ENCODE measurements around the gene RAI14.

Gene RAI14

GRCh38 chr5:34831303-34831702 lies 175.2 kb downstream of the RAI14 start:
- DNase-seq = no peak

- DNase-seq = no peak
These were observed 176.4 kb downstream of the RAI14 start for GRCh38 chr5:34832568-34832967.

GRCh38 chr5:34833090-34833489 lies 177.0 kb downstream of the RAI14 start:
- DNase-seq = no peak

- no peak for DNase-seq
These were observed 178.1 kb downstream of the RAI14 start for GRCh38 chr5:34833976-34834793.

GRCh38 chr5:34834794-34835089 lies 178.6 kb downstream of the RAI14 start:
- no peak for DNase-seq

GRCh38 chr5:34835664-34836063 lies 179.5 kb downstream of the RAI14 start:
- DNase-seq = no peak

- peak; percentile 90 for DNase-seq
These were observed 182.9 kb downstream of the RAI14 start, which contains the start of gene TTC23L for GRCh38 chr5:34838785-34839714. TTC23L (plus strand) TSS chr5:34839164; CDS start chr5:34840672, 1,508 bp downstream.

- no peak for DNase-seq
These were observed 185.7 kb downstream of the RAI14 start for GRCh38 chr5:34841816-34842215.

- DNase-seq = no peak
These were observed 186.4 kb downstream of the RAI14 start for GRCh38 chr5:34842554-34842953.

- no peak for DNase-seq
These were observed 187.4 kb downstream of the RAI14 start for GRCh38 chr5:34843497-34843896.

GRCh38 chr5:34844106-34844505 lies 188.0 kb downstream of the RAI14 start:
- no peak for DNase-seq

GRCh38 chr5:34844999-34845398 lies 188.9 kb downstream of the RAI14 start:
- no peak for DNase-seq

- no peak for DNase-seq
These were observed 190.9 kb downstream of the RAI14 start for GRCh38 chr5:34847056-34847455.

GRCh38 chr5:34847552-34847951 lies 191.4 kb downstream of the RAI14 start:
- DNase-seq = no peak

- DNase-seq = no peak
These were observed 192.1 kb downstream of the RAI14 start for GRCh38 chr5:34848230-34848629.

GRCh38 chr5:34849253-34849652 lies 193.1 kb downstream of the RAI14 start:
- DNase-seq = no peak

- no peak for DNase-seq
These were observed 198.5 kb downstream of the RAI14 start for GRCh38 chr5:34854459-34855174.

GRCh38 chr5:34857161-34857560 lies 201.0 kb downstream of the RAI14 start:
- DNase-seq = no peak

GRCh38 chr5:34857894-34858293 lies 201.8 kb downstream of the RAI14 start:
- no peak for DNase-seq

GRCh38 chr5:34858790-34859189 lies 202.7 kb downstream of the RAI14 start:
- DNase-seq = no peak

- no peak for DNase-seq
These were observed 203.1 kb downstream of the RAI14 start for GRCh38 chr5:34859253-34859652.

- no peak for DNase-seq
These were observed 207.8 kb downstream of the RAI14 start for GRCh38 chr5:34863946-34864345.

- DNase-seq = no peak
These were observed 209.0 kb downstream of the RAI14 start for GRCh38 chr5:34865091-34865490.
